GM20000 (cell line): ENCODE measurements around the gene NR2F1-AS1.
"Not testable (repeated sequence)": the region's sequence is repeated elsewhere in the genome, so short reads cannot be mapped to it uniquely, and the experiment has no call there.

Experiments
- DNase-seq: peaks from one replicate; pipeline ENCODE4 v3.0.0; 2012; ENCODE audit warnings: low spot score
- TF ChIP-seq, protein P1 (sequence below): IDR thresholded peaks from 2 replicates; pipeline ENCODE4 v1.5.1; 2012; ENCODE audit warnings: mild to moderate bottlenecking, control low read depth; ENCODE audit errors: extremely low read depth, missing control alignments

Gene NR2F1-AS1

DNA sequence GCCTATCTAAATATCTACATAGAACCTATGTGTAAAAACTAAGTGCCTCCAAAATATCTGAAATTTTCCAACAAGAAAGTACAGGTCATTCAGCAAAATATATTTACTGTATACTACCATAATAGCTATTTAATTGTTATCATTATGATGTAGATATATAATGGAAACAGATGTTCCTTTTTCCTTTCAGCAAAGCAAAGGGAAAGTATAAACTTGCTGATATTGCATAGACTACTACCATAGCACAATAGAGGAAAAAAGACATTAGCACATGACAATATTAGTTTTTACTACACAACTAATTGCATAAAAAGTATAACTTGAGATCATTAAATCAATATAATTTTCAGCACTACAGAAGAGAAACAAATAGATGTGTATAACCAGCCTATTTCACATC, 14.9 kb downstream of the NR2F1-AS1 start:
- no peak for DNase-seq
- TF ChIP-seq, protein P1, sequence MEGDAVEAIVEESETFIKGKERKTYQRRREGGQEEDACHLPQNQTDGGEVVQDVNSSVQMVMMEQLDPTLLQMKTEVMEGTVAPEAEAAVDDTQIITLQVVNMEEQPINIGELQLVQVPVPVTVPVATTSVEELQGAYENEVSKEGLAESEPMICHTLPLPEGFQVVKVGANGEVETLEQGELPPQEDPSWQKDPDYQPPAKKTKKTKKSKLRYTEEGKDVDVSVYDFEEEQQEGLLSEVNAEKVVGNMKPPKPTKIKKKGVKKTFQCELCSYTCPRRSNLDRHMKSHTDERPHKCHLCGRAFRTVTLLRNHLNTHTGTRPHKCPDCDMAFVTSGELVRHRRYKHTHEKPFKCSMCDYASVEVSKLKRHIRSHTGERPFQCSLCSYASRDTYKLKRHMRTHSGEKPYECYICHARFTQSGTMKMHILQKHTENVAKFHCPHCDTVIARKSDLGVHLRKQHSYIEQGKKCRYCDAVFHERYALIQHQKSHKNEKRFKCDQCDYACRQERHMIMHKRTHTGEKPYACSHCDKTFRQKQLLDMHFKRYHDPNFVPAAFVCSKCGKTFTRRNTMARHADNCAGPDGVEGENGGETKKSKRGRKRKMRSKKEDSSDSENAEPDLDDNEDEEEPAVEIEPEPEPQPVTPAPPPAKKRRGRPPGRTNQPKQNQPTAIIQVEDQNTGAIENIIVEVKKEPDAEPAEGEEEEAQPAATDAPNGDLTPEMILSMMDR, result no peak

DNA sequence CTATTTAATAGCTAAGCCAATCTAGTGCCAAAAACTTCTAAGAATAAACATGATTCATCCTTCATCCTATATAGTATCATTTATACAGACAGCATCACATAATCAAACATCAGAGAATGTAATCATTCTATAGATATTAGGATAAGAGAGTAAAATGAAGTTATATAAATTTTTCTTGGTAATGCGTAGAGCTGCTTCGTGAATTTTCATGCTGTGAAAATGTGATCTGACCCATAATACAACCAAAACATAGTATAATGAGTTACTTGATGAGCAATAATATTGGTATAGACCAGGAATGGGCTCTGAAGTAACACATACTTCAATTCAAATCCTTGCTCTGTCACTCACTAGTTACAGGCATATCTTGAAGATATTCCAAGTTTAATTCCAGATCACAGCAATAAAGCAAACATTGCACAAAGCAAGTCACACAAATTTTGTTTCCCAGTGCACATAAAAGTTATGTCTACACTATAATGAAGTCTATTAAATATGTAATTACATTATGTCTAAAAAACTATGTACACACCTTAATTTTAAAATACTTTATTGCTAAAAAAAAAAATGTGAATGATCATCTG, 23.9 kb downstream of the NR2F1-AS1 start:
- TF ChIP-seq, protein P1, result no peak
- no peak for DNase-seq

DNA sequence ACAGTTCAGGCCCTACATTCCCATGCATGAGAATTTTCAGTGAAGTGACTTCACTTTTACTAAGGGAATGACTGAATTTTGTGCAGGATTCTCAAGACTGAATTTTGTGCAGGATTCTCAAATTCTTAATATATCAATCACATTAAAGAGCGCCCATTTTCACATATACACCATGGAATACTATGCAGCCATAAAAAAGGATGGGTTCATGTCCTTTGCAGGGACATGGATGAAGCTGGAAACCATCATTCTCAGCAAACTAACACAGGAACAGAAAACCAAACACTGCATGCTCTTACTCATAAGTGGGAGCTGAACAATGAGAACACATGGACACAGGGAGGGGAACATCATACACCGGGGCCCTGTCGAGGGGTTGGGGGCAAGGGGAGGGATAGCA, 31.4 kb downstream of the NR2F1-AS1 start:
- DNase-seq, result not testable (repeated sequence)

DNA sequence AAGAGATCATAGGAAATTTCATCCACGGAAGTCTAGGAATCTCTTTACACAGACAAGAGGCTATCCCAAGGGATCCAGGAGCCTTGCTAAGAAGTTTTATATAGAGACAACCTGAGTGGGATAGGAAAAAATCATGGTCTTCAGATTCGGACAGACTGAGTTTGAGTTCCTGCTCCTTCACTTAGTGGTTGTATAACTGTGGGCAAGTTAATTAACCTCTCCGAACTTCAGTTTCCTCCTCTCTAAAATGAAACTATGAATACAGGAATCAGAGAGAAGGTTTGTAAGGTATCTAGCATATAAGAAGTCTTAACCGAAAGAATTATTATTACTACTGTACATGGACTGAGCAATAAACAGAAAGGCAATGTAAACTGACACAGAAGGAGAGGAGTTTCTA, 35.1 kb downstream of the NR2F1-AS1 start:
- DNase-seq, result no peak
- TF ChIP-seq, protein P1, result no peak

DNA sequence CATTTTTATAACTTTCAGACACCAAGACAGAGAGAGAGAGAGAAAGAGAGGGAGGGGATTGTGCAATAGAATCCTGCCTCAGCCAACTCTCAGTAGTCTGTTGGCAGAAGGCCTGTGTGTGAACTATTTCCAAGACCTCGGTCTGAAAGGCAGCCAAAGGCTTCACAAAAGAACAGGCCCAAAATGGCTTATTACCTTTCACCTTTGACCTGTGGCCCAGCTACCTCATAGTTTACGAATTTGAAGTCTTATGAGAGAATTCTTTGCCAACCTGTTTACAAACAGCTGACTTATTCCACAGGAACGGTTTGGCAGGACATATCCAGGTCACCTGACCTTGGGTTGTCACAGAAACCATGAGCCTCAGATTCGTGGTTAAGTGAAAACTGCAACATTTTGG, 48.6 kb downstream of the NR2F1-AS1 start:
- TF ChIP-seq, protein P1, result no peak
- no peak for DNase-seq

DNA sequence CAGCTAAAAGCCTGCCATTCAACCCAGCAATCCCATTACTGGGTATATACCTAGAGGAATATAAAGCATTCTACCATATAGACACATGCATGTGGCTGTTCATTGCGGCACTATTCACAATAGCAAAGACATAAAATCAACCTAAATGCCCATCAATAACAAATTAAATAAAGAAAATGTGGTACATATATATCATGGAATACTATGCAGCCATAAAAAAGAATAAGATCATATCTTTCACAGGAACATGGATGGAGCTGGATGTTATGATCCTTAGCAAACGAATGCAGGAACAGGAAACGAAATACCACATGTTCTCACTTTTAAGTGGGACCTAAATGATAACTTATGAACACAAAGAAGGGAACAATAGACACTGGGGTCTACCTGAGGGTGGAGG, 59.2 kb downstream of the NR2F1-AS1 start:
- DNase-seq, result not testable (repeated sequence)

DNA sequence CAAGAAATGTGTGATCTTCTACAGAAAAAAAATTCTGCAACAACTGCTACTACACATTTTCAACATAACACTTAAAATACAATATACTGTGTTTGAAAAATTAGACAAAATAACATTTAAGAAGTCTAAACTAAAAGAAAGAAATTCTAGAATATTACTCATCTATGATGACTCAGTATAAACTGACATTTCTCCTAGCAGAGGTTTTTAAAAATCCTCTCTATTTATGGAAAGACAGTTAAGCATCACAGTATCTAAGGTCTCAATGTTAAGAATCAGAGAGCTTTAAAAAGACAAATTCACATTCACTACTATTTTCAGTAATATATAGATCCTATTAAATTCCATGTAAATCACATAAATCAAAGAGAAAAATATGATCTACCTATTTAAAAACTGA, 61.3 kb downstream of the NR2F1-AS1 start:
- TF ChIP-seq, protein P1, result no peak
- no peak for DNase-seq

DNA sequence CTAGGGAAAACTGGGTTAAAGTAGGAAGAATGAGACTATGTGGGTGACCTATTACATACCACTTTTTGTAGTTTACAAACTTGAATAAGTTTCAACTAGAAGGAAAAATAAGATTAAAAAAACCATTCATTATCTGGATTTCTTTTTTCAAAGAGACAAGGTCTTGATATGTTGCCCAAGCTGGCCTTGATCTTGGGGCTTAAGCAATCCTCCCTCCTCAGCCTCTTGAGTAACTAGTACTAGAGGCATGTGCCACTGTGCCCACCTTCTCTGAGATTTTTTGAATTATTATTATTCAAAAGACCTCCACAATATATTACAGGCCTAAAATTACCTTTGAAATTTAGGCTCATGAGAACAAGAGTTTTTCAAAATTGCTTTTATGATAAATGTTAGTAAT, 63.2 kb downstream of the NR2F1-AS1 start:
- DNase-seq, result no peak
- TF ChIP-seq, protein P1, result no peak
